ENCODE results near the gene KLHL3.

Gene KLHL3

GRCh38 chr5:137610598-137610997 lies 125.3 kb downstream of the KLHL3 start:
- no peak for DNase-seq (ENCODE audit: low spot score)

DNA sequence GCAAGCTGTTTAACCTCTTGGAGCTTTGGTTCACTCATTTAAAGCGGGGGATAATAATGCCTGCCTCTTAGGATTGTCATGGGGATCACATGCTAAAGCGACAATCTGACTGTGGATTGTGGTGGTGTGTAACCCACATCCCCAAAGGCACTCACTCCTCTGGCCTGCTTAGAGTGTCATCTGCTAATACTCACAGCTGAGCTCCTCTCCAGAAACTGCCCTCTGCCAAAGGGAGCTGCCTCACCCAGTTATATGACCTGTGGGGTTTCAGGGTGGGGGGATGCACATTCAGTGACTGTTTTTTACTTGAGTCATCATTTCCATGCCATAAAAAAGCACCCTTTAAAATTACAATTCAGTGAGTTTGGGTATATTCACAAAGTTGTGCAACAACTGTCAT lies 126.8 kb downstream of the KLHL3 start:
- DNase-seq (ENCODE audit: low spot score): no peak

GRCh38 chr5:137607771-137608170 lies 128.1 kb downstream of the KLHL3 start:
- no peak for DNase-seq (ENCODE audit: low spot score)

- DNase-seq (ENCODE audit: low spot score): no peak
These were observed 129.5 kb downstream of the KLHL3 start for GRCh38 chr5:137606401-137606800.

DNA sequence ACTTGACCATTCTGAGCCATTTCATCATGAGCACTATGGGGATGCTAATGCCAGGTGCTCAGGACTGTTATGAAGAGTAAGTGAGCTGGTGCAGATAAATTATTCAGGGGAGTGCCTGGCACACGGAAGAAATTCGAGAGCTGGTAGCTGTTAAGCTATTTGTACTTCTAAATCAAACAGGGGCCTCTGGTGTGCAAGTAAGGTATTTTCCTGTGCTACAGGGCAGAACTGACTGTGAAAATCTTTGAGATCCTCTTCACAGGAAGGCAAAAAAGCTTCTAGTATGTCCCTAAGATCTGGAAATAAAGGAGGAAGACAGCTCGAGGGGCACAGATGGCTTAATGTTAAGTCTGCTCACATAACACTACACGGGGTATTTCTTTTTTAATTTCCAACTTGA lies 130.5 kb downstream of the KLHL3 start:
- DNase-seq (ENCODE audit: low spot score): no peak

DNA sequence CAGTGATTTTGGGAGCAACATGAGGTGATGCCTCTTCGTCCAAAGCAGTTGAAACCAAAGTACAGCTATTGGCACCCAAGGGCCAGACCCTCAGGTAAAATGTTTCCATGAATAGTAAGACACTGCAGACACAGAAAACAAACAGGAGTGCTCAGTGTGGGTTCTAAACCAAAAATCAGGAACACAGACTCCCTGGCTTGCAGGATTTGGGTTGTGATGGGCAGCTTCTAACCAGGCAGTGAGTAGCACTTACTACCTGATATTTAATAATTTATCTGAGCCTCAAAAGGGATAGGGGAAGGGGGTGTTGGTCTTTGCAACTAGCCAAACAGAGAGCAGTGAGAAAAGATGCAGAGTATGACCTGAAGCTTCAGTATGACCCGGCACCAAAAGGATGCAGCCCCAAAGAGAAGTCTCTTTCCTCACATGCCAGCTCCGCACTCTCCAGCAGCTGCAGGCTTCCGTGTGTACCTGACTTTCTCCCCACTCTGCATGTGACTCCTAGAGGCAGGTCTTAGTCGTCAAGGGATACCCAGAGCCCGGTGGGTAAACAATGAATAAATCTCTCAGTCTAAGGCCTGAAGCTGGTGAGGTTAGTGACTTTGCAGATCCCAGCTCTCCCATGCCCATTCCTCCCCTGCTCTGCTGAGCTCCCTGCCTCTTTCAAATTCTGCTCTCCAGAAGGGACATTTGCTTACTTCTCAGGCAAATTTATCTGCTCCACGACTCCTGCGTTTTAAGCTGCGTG lies 131.4 kb downstream of the KLHL3 start:
- no peak for DNase-seq (ENCODE audit: low spot score)

DNA sequence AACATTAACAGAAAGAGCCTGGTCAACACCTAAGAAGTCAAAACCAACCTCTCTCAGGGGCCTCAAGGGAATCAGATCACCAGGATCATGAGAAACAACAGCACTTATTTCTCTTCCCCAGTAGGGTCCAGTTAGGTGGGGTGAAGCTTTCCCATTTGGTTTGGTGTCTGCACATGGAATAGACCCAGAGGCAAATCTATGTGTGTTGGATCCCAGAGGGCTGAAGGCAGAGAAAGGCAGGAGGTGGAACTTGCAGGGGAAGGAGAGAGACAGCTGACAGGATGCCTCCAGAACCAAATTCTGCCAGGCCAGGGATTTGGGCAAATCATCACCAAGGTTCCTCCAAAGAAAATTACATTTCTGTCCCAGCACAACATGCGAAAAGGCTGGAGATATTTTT lies 132.0 kb downstream of the KLHL3 start:
- DNase-seq (ENCODE audit: low spot score): no peak

GRCh38 chr5:137603356-137603755 lies 132.5 kb downstream of the KLHL3 start:
- DNase-seq (ENCODE audit: low spot score): no peak

- DNase-seq (ENCODE audit: low spot score): no peak
These were observed 133.1 kb downstream of the KLHL3 start for GRCh38 chr5:137602721-137603273.

- no peak for DNase-seq (ENCODE audit: low spot score)
These were observed 135.0 kb downstream of the KLHL3 start for GRCh38 chr5:137600721-137601360.

DNA sequence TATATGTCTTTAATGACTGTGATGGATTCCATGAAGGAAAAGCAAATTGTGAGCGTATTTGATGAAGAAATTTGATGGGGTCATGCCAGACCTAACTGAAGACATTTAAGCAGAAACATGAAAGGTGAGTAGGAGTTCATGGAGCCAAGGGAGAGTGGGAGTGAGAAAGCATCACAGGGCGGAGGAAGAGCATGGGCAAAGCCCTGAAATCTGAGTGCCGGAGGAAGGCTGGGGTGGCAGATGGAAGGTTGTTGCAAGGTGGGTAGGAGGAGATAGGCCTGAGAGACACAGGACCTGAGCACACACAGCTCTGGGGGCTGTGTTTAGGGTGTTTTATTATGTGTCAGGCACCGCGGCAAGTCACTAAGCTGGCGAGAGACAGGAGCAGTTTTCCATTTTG lies 136.4 kb downstream of the KLHL3 start:
- DNase-seq (ENCODE audit: low spot score): no peak

DNA sequence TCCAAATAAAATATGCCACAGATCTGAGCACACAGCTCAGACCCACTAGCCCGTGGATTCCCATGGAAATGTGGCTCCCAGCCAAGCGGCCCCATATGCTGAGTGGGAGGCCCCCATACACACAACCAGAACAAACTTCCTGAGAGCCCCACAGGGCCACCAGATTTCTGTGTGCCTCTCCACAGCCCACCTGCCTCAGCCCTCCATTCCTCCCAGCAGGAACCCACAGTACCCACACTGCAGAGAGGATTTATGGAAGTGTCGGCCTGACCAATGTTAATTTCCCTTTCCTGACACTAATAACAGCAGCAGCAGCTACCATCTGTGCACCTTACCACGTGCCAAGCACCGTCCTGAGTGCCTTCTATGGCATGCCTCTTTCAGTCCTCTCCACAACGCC lies 137.5 kb downstream of the KLHL3 start:
- DNase-seq (ENCODE audit: low spot score): no peak

- DNase-seq (ENCODE audit: low spot score): no peak
These were observed 138.9 kb downstream of the KLHL3 start for GRCh38 chr5:137596941-137597340.

DNA sequence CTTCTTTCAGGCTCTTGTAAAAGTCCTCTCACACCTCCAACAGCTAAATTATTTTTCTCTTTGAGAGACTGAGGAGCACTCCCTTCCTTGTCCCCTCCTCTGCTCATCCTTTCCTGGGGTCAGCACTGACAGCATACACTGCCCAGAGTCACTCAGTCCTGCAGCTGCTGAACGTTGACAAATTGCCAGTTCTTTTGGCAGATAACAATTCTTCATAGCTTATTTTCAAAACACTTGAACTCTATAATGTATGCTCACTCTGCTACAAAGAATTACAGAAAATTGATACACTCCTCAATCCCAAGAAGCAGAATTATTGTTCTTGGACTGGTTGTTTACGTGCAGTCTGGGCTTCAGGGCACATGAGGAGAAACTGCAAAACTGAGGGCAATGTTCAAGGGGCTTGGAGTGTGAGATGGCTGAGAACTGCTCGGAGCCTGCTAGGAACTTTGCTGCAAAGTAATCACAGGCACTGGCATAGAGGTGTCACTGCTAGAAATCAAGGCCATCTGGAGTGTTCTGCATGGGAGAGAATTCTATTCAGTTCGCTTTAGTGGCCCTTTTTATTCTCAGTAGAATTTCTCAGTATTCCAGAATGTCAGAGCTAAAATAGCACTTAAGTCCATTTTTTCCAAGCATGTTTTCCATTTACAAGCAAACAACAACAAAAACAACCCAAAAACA lies 140.4 kb downstream of the KLHL3 start:
- DNase-seq (ENCODE audit: low spot score): no peak

DNA sequence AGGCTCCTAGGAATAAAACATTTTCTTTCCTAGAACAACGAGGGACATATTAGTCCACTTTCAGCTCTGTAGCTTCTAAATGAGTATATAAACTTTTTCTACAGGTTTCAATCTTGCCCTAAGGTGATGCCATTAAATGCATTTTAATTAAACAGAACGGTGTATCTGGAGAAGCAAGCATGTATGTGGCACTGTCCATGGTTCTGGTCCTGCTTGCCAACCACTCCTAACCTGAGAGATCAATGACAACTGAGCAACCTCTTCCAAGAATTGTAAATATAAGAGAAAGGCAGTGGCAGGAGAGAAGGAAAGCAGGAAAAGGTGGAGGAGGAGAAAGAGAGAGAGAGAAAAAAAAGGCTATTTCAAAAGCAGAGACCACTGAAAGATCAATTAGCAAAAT lies 141.2 kb downstream of the KLHL3 start:
- DNase-seq (ENCODE audit: low spot score): no peak

GRCh38 chr5:137592317-137592716 lies 143.6 kb downstream of the KLHL3 start:
- no peak for DNase-seq (ENCODE audit: low spot score)

- DNase-seq (ENCODE audit: low spot score): no peak
These were observed 146.7 kb downstream of the KLHL3 start for GRCh38 chr5:137589185-137589584.

DNA sequence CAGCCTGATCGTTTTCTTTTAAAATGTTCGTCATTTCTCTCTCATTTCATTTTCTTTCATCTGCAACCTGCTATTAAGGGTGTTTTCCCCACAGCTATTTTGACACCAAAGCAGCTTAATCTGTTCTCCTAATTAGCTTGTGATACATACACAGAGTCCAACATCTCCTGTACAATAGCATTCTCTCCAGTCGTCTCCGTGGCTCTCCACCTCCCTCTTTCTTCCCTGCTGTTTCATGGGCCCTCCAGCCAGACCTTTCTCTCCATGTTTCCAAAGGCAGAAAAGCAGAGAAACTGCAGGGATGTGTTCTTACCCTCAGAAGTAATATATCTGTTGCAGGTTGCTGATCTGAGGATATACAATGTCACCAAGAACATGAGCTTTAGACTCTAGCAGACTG lies 148.0 kb downstream of the KLHL3 start:
- no peak for DNase-seq (ENCODE audit: low spot score)

- no peak for DNase-seq (ENCODE audit: low spot score)
These were observed 151.6 kb downstream of the KLHL3 start for GRCh38 chr5:137584262-137584661.

DNA sequence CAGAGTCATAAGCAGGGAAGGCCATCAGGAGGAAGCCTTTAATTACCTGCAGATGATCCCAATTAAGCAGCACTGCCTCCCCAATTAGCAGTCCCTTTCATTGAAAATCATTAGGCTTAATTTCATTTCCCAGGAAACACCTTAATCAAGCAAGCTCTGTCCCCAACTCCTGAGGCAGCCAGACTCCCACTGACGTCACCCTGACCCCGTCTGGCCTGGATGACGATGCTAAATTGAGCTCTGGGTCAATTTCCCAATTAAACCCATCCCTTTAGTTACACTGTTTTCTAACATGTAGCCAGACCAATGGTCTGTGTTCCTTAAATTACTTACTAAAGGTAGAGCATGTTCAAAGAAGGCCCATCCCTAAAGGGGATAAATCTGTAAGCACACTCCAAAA lies 152.8 kb downstream of the KLHL3 start:
- no peak for DNase-seq (ENCODE audit: low spot score)

GRCh38 chr5:137582218-137582617 lies 153.7 kb downstream of the KLHL3 start:
- DNase-seq (ENCODE audit: low spot score): no peak

- no peak for DNase-seq (ENCODE audit: low spot score)
These were observed 154.1 kb downstream of the KLHL3 start for GRCh38 chr5:137581776-137582175.

GRCh38 chr5:137580030-137580429 lies 155.9 kb downstream of the KLHL3 start:
- peak; percentile 6 for DNase-seq (ENCODE audit: low spot score)

Data from HuH-7 (cell line).